Activated T-helper 1 cell treated with anti-CD3 and anti-CD28 coated beads, Interleukin-12 subunit alpha, Interleukin-12 subunit beta, Interleukin-2, Interleukin-4 antibody, amounts not matched to agents 30 ng/mL and 10 ng/mL and 1 ng/mL, durations not matched to agents 14 hours and 24 hours and 36 hours (primary cell): ENCODE measurements around the gene RAB3B. TPM values are rescaled to one million over a fixed set of nuclear protein-coding genes. Genes with fewer than 3 reads are reported as not detected.
"Not testable (repeated sequence)": the region's sequence is repeated elsewhere in the genome, so short reads cannot be mapped to it uniquely, and the experiment has no call there.

Experiments
- DNase-seq: peaks from one replicate; pipeline ENCODE4 v3.0.0; 2021; ENCODE audit warnings: low spot score
- H3K27ac Mint-ChIP-seq: one replicate; pipeline ENCODE4 v1.8.0; 2021; ENCODE audit warnings: mild to moderate bottlenecking, mixed read lengths
- H3K27me3 Mint-ChIP-seq: one replicate; pipeline ENCODE4 v1.8.0; 2022; ENCODE audit warnings: mild to moderate bottlenecking, moderate library complexity, mixed read lengths; ENCODE audit not compliant: insufficient read depth
- H3K36me3 Mint-ChIP-seq: one replicate; pipeline ENCODE4 v1.8.0; 2021; ENCODE audit warnings: low read depth, mixed read lengths
- H3K4me1 Mint-ChIP-seq: one replicate; pipeline ENCODE4 v1.8.0; 2021; ENCODE audit warnings: low read depth, mixed read lengths
- H3K4me3 Mint-ChIP-seq: one replicate; pipeline ENCODE4 v1.8.0; 2021; ENCODE audit warnings: mild to moderate bottlenecking, moderate library complexity, mixed read lengths
- H3K9me3 Mint-ChIP-seq: one replicate; pipeline ENCODE4 v1.8.0; 2021; ENCODE audit warnings: mixed read lengths
- intact Hi-C: fragments of 100-400 bp; cut with micrococcal nuclease; formaldehyde crosslinking; loops from one replicate; pipeline ENCODE4 v1.15.1; 2024
- total RNA-seq: library from RNA; stranded (reverse); gene quantifications from 2 replicates; pipeline ENCODE4 v1.2.3, GENCODE V29; 2022

The RAB3B gene
- total RNA-seq, 1 donor from 2014 or later = 0.05 TPM

GRCh38 chr1:51978099-51978498 is 12.4 kb downstream of the RAB3B start:
- Mint-ChIP-seq H3K27me3 (peaks cover 10% of the 10 kb centered on the region), H3K9me3 (no peaks in the 10 kb centered on the region), H3K4me3 (no peak overlapping the region), H3K4me1 (no peaks in the 10 kb centered on the region), H3K36me3 (no peaks in the 10 kb centered on the region), H3K27ac (no peak overlapping the region)
- intact Hi-C loops = no loop called here
- no peak for DNase-seq

GRCh38 chr1:51976846-51977602 is 13.5 kb downstream of the RAB3B start:
- no peaks in the 10 kb centered on the region for H3K36me3 Mint-ChIP-seq
- DNase-seq = no peak
- H3K9me3 Mint-ChIP-seq = no peaks in the 10 kb centered on the region
- H3K27ac Mint-ChIP-seq = no peak overlapping the region
- intact Hi-C loops = no loop called here
- peaks cover 14% of the 10 kb centered on the region for H3K27me3 Mint-ChIP-seq
- H3K4me1 Mint-ChIP-seq = no peaks in the 10 kb centered on the region
- H3K4me3 Mint-ChIP-seq = no peak overlapping the region

DNA sequence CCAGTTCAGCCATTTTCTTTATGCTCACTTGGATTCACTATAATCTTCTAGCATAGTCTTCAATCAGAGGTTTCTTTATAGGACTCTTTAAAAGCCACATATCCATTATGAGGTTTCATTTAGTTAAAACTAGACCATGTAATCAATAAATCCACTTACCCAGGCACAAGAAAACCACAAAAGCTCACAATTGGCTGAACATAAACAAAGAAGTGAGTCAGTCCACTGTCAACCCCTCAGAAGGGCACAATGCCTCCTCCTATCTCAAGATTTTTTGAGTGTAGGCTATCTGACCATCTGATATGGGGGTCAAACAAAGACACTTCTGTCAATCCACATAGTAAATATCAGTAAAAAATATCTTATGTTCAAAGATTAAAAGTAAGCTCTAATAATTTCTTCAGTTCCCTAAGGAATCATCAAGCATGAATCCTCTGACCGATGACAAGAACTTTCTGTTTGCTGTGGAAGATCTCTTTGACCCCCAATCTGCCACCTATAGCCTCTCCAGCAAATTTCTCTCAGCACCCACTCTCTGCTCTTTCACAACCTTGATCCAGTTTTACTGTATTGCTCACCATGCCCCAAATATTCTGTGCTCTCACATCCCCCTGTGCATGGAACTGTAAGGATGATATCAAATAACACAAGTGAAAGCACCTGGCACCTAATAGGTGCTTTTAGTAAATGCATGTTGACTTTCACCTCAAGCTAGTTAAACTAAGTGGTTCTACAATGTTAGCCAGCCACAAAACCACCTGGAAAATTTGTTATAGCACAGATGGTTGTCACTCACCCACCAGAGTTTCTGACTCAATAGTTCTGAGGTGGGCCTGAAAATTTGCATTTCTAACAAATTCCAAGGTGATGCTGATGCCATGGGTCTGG is 16.7 kb downstream of the RAB3B start:
- peaks cover 16% of the 10 kb centered on the region for H3K27me3 Mint-ChIP-seq

DNA sequence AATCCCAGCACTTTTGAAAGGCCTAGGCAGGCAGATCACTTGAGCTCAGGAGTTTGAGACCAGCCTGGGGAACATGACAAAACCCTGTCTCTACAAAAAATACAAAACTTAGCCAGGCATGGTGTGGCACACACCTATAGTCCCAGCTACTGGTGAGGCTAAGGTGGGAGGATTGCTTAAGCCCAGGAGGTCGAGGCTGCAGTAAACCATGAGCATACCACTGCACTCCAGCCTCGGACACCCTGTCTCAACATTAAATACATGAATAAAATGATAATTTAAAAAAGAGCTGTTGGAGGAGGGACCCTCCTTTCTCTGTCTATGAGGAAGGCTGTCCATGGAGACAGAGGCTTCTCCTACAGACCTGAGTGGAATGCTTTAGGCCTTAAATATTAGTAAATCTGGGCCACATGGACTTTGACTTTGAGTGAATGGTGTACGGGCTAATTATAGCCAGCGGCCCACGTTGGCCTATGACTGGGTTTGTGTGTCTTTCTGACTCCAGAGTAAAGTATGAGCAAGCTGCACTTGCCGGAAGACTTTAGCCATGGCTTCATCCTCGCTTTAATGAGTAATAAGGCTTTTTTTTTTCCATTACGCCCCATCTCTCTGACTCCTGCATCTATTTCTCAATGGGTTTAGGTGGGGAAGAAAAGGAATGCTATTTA is 21.3 kb downstream of the RAB3B start:
- Mint-ChIP-seq H3K27ac (no peak overlapping the region), H3K36me3 (no peaks in the 10 kb centered on the region), H3K4me1 (no peaks in the 10 kb centered on the region), H3K4me3 (no peak overlapping the region), H3K27me3 (peaks cover 12% of the 10 kb centered on the region), H3K9me3 (no peaks in the 10 kb centered on the region)
- DNase-seq = no peak
- intact Hi-C loops = no loop called here

More for the DNA sequence above, 16.7 kb downstream of the RAB3B start:
- DNase-seq = no peak
- H3K27ac Mint-ChIP-seq = peak overlapping the region; percentile 18
- no peaks in the 10 kb centered on the region for H3K9me3 Mint-ChIP-seq
- no peaks in the 10 kb centered on the region for H3K4me1 Mint-ChIP-seq
- intact Hi-C loops = no loop called here
- no peaks in the 10 kb centered on the region for H3K36me3 Mint-ChIP-seq
- no peak overlapping the region for H3K4me3 Mint-ChIP-seq

GRCh38 chr1:51968632-51969031 is 21.9 kb downstream of the RAB3B start:
- Mint-ChIP-seq H3K4me3 (no peak overlapping the region), H3K4me1 (no peaks in the 10 kb centered on the region), H3K9me3 (no peaks in the 10 kb centered on the region), H3K27me3 (peaks cover 12% of the 10 kb centered on the region), H3K27ac (no peak overlapping the region), H3K36me3 (no peaks in the 10 kb centered on the region)
- intact Hi-C loops = no loop called here
- DNase-seq = no peak

DNA sequence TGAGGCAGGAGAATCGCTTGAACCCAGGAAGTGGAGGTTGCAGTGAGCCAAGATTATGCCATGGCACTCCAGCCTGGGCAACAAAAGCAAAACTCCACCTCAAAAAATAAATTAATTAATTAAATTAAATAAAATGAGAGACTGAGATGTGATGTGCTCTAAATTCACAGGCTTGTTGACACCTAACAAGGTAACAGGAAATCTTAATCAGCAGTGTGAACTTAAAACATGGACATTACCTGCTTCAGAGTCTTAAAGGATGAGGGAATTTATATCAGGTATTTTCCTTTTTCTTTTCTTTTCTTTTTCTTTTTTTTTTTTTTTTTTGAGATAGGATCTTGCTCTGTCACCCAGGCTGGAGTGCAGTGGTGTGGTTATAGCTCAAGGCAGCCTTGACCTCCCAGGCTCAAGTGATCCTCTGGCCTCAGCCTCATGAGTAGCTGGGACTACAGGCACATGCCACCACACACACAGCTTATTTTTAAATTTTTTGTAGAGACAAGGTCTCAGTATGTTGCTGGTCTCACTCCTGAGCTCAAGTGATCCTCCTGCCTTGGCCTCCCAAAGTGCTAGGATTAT is 23.2 kb downstream of the RAB3B start:
- intact Hi-C loops, H3K4me1 Mint-ChIP-seq, H3K36me3 Mint-ChIP-seq, H3K4me3 Mint-ChIP-seq, H3K27me3 Mint-ChIP-seq, DNase-seq, H3K9me3 Mint-ChIP-seq, H3K27ac Mint-ChIP-seq: not testable (repeated sequence)

GRCh38 chr1:51966559-51966958 is 23.9 kb downstream of the RAB3B start:
- no peak overlapping the region for H3K27ac Mint-ChIP-seq
- intact Hi-C loops = no loop called here
- H3K27me3 Mint-ChIP-seq = peaks cover 6% of the 10 kb centered on the region
- DNase-seq = no peak
- no peaks in the 10 kb centered on the region for H3K9me3 Mint-ChIP-seq
- no peak overlapping the region for H3K4me3 Mint-ChIP-seq
- no peaks in the 10 kb centered on the region for H3K4me1 Mint-ChIP-seq
- no peaks in the 10 kb centered on the region for H3K36me3 Mint-ChIP-seq

GRCh38 chr1:51964309-51964696 is 26.2 kb downstream of the RAB3B start:
- Mint-ChIP-seq H3K27ac (no peak overlapping the region), H3K9me3 (no peaks in the 10 kb centered on the region), H3K27me3 (peaks cover 7% of the 10 kb centered on the region), H3K36me3 (no peaks in the 10 kb centered on the region), H3K4me3 (no peak overlapping the region), H3K4me1 (no peaks in the 10 kb centered on the region)
- intact Hi-C loops = no loop called here
- DNase-seq = no peak

DNA sequence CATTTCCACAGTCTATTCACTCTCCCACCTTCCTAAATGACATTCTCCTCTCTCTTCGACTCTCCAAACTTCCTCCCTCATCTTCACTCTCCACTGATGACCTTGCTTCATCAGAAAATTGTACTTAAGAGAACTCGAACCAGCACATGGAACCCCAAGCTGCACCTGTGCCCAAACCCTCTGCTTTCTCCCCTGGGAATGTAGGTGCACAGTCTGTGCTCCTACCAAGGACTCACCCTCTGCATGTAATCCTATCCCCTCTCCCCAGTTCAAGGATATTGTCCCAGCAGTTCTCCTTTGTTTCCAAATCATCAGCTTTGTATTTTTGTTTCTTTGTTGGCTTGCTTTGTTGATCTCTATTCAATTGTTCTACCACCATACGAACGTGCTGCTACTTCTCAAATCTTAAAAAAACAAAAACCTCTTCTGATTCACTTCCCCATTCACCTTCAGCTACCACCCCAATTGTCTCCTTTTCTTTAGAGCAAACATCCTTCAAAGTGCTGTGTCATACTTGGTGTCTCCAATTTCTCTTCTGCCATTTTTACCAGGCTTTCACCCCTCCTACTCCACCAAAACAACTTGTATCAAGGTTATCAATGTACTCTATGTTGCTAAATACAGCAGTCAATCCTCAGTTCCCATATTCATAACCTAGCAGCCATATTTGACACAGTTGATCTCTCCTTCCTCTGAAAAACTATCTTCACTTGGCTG is 26.8 kb downstream of the RAB3B start:
- Mint-ChIP-seq H3K27ac (no peak overlapping the region), H3K36me3 (no peaks in the 10 kb centered on the region), H3K4me1 (no peaks in the 10 kb centered on the region), H3K27me3 (peaks cover 7% of the 10 kb centered on the region), H3K4me3 (no peak overlapping the region), H3K9me3 (no peaks in the 10 kb centered on the region)
- DNase-seq = no peak
- intact Hi-C loops = no loop called here

DNA sequence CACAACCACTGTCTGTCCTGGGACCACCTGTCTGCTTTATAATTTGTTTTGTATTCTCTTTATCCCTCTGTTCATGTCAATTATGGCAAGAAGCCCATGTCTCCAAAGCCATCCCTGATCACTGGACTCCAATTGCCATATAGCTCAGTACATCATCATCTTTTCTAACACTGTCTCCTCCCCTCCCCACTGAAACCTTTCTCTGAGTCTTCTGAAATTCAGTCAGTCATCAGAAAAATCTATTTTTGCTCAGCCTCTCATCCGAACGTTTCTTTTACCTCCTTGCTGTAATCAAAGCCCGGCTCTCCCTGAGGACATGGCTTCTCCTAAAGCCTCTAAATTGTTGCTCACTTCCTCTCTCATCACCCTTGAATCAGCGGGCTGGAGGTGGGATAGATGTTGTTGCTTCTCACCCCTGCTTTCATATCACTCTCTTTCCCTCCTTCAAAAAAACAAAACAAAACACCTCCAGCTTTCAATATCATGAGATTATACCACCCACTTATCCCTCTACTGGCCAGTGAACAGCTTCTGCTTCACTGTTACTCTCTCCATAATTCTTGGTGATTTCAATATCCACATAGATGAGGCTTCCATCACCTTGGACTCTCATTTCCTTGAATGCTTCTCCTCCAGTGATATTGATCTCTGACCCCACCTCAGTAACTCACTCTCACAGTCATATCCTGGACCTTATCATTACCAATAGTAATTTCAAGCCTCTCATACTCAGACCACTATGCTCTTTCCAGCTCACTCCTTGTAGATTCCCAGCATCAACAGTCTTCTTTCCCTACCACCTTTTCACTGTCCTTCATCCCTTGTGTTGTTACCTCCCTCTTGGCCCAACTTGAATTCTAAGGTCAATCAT is 27.8 kb downstream of the RAB3B start:
- no peaks in the 10 kb centered on the region for H3K4me1 Mint-ChIP-seq
- intact Hi-C loops = no loop called here
- H3K27me3 Mint-ChIP-seq = peaks cover 3% of the 10 kb centered on the region
- no peak overlapping the region for H3K4me3 Mint-ChIP-seq
- H3K9me3 Mint-ChIP-seq = no peaks in the 10 kb centered on the region
- no peak overlapping the region for H3K27ac Mint-ChIP-seq
- no peaks in the 10 kb centered on the region for H3K36me3 Mint-ChIP-seq
- DNase-seq = no peak

GRCh38 chr1:51961954-51962353 is 28.5 kb downstream of the RAB3B start:
- Mint-ChIP-seq H3K9me3 (no peaks in the 10 kb centered on the region), H3K4me3 (no peak overlapping the region), H3K27ac (no peak overlapping the region), H3K36me3 (no peaks in the 10 kb centered on the region), H3K27me3 (peaks cover 3% of the 10 kb centered on the region), H3K4me1 (no peaks in the 10 kb centered on the region)
- DNase-seq = no peak
- intact Hi-C loops = no loop called here

- peaks cover 3% of the 10 kb centered on the region for H3K27me3 Mint-ChIP-seq
- no peak overlapping the region for H3K4me3 Mint-ChIP-seq
- DNase-seq = no peak
- no peak overlapping the region for H3K27ac Mint-ChIP-seq
- H3K4me1 Mint-ChIP-seq = peaks cover 4% of the 10 kb centered on the region
- intact Hi-C loops = no loop called here
- no peaks in the 10 kb centered on the region for H3K36me3 Mint-ChIP-seq
- H3K9me3 Mint-ChIP-seq = no peaks in the 10 kb centered on the region
Measured at GRCh38 chr1:51961231-51961630, 29.3 kb downstream of the RAB3B start.
